ENCODE results near the gene GMEB2. TPM values are rescaled to one million over a fixed set of nuclear protein-coding genes. Genes with fewer than 3 reads are reported as not detected.
"Not testable (repeated sequence)": the region's sequence is repeated elsewhere in the genome, so short reads cannot be mapped to it uniquely, and the experiment has no call there.

The GMEB2 gene
- total RNA-seq, 1 donor = 7.4 TPM

- no peak overlapping the region for H3K4me3 ChIP-seq (ENCODE audit: low read depth, low read length)
- DNase-seq (ENCODE audit: low read depth) = no peak
- no peak for TF ChIP-seq CTCF (IDR thresholded peaks at IDR 0.05; ENCODE audit: insufficient read depth, low read length)
Measured at GRCh38 chr20:63563225-63563935, 63.5 kb downstream of the GMEB2 start.

- TF ChIP-seq CTCF (IDR thresholded peaks at IDR 0.05; ENCODE audit: insufficient read depth, low read length) = no peak
- no peak for DNase-seq (ENCODE audit: low read depth)
- H3K4me3 ChIP-seq (ENCODE audit: low read depth, low read length) = no peak overlapping the region
Measured at GRCh38 chr20:63562461-63563224, 64.3 kb downstream of the GMEB2 start.

DNA sequence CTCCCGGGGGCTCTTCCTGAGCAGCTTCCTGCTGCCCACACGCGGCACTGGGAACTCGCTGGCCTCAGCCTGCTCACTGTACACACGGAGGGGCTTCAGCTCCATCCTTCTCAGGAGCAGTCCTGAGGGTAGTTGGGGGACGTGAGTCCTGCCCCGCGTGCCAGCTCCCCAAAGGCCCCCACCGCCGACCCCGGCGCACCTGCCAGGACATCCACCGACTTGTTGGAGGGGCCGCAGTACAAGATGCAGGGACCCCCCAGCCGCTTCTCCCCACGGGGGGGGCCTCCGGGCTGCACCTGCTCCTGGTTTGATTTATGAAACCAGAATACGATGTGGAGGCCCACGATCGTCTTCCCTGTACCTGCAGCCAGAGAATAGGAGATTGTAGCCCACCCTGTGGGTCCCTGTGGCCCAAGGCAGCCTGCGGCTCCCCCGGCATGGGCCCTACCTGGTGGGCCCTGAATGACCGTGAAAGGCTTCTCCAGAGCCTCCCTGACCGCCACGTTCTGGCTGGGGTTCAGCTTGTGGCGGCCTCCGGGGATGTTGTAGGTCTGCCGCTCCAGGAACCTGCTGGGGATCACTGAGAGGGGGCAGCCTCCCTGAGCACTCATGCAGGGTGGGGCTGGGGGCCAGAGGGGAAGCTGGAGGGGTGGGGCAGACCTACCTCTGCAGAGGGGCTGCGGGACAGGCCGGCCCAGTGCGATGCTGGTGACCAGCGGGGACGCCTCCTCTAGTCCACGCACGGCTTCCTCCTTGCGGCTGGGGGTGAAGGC is 65.1 kb downstream of the GMEB2 start:
- no peak for DNase-seq (ENCODE audit: low read depth)
- no peak for TF ChIP-seq CTCF (IDR thresholded peaks at IDR 0.05; ENCODE audit: insufficient read depth, low read length)
- H3K4me3 ChIP-seq (ENCODE audit: low read depth, low read length) = no peak overlapping the region

DNA sequence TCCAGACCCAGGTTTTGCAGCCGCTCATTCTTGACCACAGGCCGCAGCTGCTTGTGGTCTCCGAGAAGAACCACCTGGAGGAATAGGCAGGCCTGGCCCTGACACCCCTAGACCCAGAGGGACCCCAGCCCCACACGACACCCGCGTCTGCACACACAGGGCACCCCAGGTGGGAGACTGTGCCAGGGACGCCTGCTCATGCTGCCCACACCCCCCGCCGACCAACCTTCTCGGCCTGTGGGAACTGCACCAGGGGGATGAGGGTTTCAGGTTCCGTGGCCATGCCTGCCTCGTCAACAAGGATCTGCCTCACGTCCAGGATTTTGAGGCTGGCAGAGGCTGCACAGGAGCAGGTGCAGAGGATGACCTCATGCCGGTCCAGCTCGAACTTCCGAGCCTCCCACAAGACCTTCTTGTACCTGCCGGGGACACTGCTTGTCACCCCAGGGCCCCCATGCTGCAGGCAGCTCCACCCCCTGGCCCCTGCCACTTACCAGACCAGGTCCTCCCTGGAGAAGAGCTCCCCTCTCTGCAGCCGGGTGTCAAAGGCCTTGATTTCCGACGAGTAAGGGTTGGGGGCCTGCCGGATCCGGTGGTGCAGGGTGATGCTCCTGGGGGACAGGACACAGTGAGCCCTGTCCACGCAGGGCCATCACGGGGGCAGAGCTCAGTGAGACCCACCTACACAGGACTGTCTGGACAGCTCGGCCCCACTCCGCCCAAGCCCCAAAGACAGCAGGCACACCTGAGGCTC is 65.9 kb downstream of the GMEB2 start:
- DNase-seq (ENCODE audit: low read depth) = no peak
- no peak for TF ChIP-seq CTCF (IDR thresholded peaks at IDR 0.05; ENCODE audit: insufficient read depth, low read length)
- H3K4me3 ChIP-seq (ENCODE audit: low read depth, low read length) = no peak overlapping the region

- no peak for DNase-seq (ENCODE audit: low read depth)
Measured at GRCh38 chr20:63560333-63560805, 66.5 kb downstream of the GMEB2 start.

DNA sequence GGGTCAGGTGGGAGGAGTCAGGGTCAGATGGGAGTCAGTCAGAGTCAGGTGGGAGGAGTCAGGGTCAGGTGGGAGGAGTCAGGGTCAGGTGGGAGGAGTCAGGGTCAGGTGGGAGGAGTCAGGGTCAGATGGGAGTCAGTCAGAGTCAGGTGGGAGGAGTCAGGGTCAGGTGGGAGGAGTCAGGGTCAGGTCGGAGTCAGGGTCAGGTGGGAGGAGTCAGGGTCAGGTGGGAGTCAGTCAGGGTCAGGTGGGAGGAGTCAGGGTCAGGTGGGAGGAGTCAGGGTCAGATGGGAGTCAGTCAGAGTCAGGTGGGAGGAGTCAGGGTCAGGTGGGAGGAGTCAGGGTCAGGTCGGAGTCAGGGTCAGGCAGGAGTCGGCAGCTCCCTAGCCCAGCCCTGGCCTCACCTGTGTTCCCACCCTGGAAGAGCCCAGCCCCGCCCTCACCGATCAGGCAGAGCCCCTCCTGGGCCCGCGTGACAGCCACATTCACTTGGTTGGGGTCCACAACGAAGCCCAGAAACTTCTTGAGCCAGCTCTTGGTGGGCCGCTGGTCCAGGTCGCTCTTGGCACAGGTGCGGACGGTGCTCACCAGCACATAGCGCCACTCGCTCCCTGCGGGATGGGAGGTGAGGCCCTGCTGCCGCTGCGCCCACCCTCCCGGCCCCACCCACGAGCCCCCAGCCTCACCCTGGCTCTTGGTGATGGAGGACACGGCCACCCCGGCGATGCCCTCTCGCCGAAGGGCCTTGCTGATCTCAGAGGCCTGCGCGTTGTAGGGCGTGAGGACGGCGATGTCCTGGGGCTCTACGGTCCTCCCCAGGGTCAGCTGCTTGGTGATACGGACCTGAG is 67.2 kb downstream of the GMEB2 start:
- not testable (repeated sequence) for H3K4me3 ChIP-seq (ENCODE audit: low read depth, low read length); DNase-seq (ENCODE audit: low read depth)

More at GRCh38 chr20:63560333-63560805, 66.5 kb downstream of the GMEB2 start:
- H3K4me3 ChIP-seq (ENCODE audit: low read depth, low read length) = no peak overlapping the region
- TF ChIP-seq CTCF (IDR thresholded peaks at IDR 0.05; ENCODE audit: insufficient read depth, low read length) = no peak

Measured in fibroblast of the aortic adventitia (primary cell).